HCEC 1CT (cell line): Measurements from ENCODE around the gene PSPC1.

Source experiments
- DNase-seq: peaks from one replicate; pipeline ENCODE4 v3.0.0-alpha.2; 2017

PSPC1 gene

GRCh38 chr13:19670147-19670546, 112.6 kb downstream of the PSPC1 start:
- DNase-seq = no peak

DNA sequence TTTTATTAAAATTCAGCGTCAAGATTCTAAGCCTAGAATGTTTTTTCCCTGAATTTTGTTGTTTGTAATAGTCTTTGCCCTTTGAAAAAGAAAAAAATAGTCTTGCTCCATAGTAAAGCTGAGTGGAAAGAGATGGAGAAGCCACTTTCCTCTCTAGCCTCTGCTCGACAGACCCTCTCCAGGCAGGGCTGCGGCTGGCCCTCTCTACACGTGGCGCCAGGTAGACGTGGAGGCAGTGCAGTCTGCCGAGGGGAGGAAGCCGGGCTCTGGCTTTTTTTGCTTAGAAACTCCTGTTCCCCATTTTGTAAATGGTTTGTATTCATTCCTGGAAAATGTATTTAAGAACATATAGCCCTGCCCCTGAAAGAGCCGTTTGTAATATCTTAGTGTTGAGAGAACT, 114.0 kb downstream of the PSPC1 start:
- DNase-seq = no peak

GRCh38 chr13:19665427-19665859, 117.3 kb downstream of the PSPC1 start:
- no peak for DNase-seq

DNA sequence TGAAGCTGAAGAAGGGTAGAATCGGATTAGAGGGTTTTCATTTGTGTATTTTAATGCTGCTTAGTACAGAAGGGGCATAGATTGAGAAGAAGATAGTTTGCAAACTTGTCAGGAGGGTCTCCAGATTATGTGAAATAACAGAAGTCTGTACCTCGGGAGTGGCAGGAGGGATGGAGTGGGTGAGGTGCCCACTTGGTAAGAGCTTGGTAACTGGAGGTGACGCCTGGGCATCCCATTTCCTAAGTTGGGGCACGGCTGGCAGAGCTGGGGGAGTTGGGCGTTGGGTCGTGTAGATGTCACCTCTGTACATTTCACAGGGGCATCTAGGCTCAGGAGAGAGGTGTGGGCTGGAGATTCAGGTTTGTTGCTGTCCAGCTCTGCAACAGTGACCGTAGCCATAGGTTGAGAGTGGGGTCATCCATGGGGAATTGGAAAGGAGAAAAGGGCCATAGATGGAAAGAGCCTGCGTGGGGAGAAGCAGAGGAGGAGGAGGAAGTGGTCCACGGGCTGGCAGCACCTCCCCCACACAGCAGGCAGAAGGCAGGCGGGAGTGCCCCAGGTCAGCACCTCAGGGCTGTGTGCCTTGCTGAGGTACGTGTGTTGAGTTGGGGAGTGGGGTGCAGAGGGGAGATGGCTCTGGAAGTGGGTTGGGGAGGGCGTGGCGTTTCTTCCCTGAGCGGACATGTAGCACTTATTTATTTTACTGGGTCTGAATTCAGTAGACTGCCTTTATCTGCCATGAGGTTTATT, 118.1 kb downstream of the PSPC1 start:
- DNase-seq = no peak

- DNase-seq = no peak
These were observed 119.2 kb downstream of the PSPC1 start for GRCh38 chr13:19663416-19663979.

- DNase-seq = no peak
These were observed 121.2 kb downstream of the PSPC1 start for GRCh38 chr13:19661561-19661960.

- DNase-seq = no peak
These were observed 121.6 kb downstream of the PSPC1 start for GRCh38 chr13:19661126-19661525.

- DNase-seq = no peak
These were observed 123.9 kb downstream of the PSPC1 start for GRCh38 chr13:19658831-19659230.

GRCh38 chr13:19657872-19658591, 124.7 kb downstream of the PSPC1 start:
- DNase-seq = no peak
